ENCODE data around the gene SRRM2. TPM values are rescaled to one million over a fixed set of nuclear protein-coding genes. Genes with fewer than 3 reads are reported as not detected.

The SRRM2 gene
- polyA plus RNA-seq, 1 donor (not counting 4 experiments of a cell fraction or from before 2014, with no cell fraction given), result 101 TPM

DNA sequence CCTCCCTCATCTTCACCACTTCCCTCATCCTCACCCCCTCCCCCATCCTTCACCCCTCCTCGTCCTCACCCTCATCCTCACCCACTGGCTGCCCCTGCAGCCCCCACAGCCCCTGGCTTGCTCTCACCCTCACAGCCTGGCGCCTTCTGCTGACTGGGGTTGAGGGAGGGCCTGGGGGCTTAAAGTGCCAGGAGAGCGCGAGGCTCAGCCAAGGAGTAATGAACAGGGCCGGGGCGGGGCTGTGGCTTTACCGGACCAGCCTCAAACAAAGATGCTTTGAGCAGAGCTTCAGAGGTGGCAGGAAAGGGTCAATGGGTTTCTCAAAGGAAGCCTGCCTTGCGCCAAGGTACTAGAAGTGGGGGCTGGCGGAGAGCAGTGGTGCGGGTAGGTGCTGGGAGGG, 35.0 kb downstream of the SRRM2 start, which contains the start of gene PRSS33:
Gene PRSS33 (minus strand): TSS at position 155 of the 400 bp plus-strand sequence. CDS start 1,013 bp downstream, outside the sequence.
- Histone ChIP-seq H3K4me1 (ENCODE audit: control insufficient read depth, extremely low read depth, insufficient read depth, low read length) (no peaks in the 10 kb centered on the region), H3K27me3 (ENCODE audit: control insufficient read depth, extremely low read depth, insufficient read depth, low read length) (peaks cover 59% of the 10 kb centered on the region), H3K36me3 (ENCODE audit: control insufficient read depth in 2 of 2, extremely low read depth in 1 of 2, insufficient read depth in 2 of 2, low read length in 2 of 2) (no peaks in the 10 kb centered on the region), H3K27ac (ENCODE audit: control insufficient read depth, insufficient read depth, low read length) (no peak within 1 kb of the TSS), H3K9ac (ENCODE audit: control insufficient read depth, extremely low read depth, insufficient read depth, low read length) (no peak within 1 kb of the TSS), H3K79me2 (ENCODE audit: control insufficient read depth, insufficient read depth, low read length) (no peaks in the 10 kb centered on the region), H2AFZ (ENCODE audit: control insufficient read depth, low read length) (no peak within 1 kb of the TSS), H3K9me3 (ENCODE audit: control insufficient read depth, low read depth, low read length) (no peaks in the 10 kb centered on the region), H4K20me1 (ENCODE audit: control insufficient read depth, extremely low read depth, insufficient read depth, low read length) (no peaks in the 10 kb centered on the region), H3K9me1 (ENCODE audit: control insufficient read depth, extremely low read depth, insufficient read depth, low read length) (no peaks in the 10 kb centered on the region), H3K4me2 (ENCODE audit: control insufficient read depth, extremely low read depth, insufficient read depth, low read depth, low read length) (no peak within 1 kb of the TSS), H3K4me3 (ENCODE audit: control insufficient read depth in 2 of 3, extremely low read depth in 1 of 3, insufficient read depth in 2 of 3, low read depth in 1 of 3, low read length in 3 of 3) (no peak within 1 kb of the TSS)
- DNase-seq (ENCODE audit: low read depth, low spot score), result no peak
- TF ChIP-seq EZH2 (IDR thresholded peaks at IDR 0.05; ENCODE audit: low read length), result no peak
- TF ChIP-seq, protein P1, sequence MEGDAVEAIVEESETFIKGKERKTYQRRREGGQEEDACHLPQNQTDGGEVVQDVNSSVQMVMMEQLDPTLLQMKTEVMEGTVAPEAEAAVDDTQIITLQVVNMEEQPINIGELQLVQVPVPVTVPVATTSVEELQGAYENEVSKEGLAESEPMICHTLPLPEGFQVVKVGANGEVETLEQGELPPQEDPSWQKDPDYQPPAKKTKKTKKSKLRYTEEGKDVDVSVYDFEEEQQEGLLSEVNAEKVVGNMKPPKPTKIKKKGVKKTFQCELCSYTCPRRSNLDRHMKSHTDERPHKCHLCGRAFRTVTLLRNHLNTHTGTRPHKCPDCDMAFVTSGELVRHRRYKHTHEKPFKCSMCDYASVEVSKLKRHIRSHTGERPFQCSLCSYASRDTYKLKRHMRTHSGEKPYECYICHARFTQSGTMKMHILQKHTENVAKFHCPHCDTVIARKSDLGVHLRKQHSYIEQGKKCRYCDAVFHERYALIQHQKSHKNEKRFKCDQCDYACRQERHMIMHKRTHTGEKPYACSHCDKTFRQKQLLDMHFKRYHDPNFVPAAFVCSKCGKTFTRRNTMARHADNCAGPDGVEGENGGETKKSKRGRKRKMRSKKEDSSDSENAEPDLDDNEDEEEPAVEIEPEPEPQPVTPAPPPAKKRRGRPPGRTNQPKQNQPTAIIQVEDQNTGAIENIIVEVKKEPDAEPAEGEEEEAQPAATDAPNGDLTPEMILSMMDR (optimal IDR thresholded peaks at IDR 0.05 in 1 of 3, IDR thresholded peaks at IDR 0.05 in 1 of 3, conservative IDR thresholded peaks at IDR 0.05 in 1 of 3; ENCODE audit: extremely low read depth in 1 of 3, insufficient read depth in 2 of 3, low read length in 3 of 3), result no peak
- no peak for FAIRE-seq
- dilution Hi-C loops (cut with MboI; ENCODE audit: extremely low pct_ligation_motif_present, low sequenced_read_pairs), result no loop called here

DNA sequence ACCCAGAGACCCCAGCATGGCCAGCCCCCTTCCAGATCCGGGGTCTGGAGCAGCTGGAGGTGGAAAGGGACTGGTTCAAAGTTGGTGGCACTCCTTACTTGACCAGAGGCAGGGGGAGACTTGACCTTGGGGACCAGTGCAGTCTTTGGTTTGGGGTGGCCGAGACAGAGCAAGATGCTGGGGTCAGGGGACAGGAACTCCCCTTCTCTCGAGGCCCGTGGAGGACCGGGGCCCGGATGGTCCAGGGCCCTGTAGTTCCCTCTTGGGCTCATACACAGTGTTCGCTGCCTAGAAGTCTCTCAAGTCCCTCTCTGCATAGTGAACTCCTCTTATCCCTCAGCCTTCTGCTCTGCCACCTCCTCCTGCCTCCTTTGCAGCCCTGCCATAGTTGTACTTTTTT, 35.5 kb downstream of the SRRM2 start:
- Histone ChIP-seq H3K4me2 (ENCODE audit: control insufficient read depth, extremely low read depth, insufficient read depth, low read depth, low read length) (no peak overlapping the region), H3K27me3 (ENCODE audit: control insufficient read depth, extremely low read depth, insufficient read depth, low read length) (peaks cover 59% of the 10 kb centered on the region), H2AFZ (ENCODE audit: control insufficient read depth, low read length) (no peak overlapping the region), H3K9me3 (ENCODE audit: control insufficient read depth, low read depth, low read length) (no peaks in the 10 kb centered on the region), H3K36me3 (ENCODE audit: control insufficient read depth in 2 of 2, extremely low read depth in 1 of 2, insufficient read depth in 2 of 2, low read length in 2 of 2) (no peaks in the 10 kb centered on the region), H3K79me2 (ENCODE audit: control insufficient read depth, insufficient read depth, low read length) (no peaks in the 10 kb centered on the region), H3K9me1 (ENCODE audit: control insufficient read depth, extremely low read depth, insufficient read depth, low read length) (no peaks in the 10 kb centered on the region), H3K4me1 (ENCODE audit: control insufficient read depth, extremely low read depth, insufficient read depth, low read length) (no peaks in the 10 kb centered on the region), H3K9ac (ENCODE audit: control insufficient read depth, extremely low read depth, insufficient read depth, low read length) (no peak overlapping the region), H4K20me1 (ENCODE audit: control insufficient read depth, extremely low read depth, insufficient read depth, low read length) (no peaks in the 10 kb centered on the region), H3K4me3 (ENCODE audit: control insufficient read depth in 2 of 3, extremely low read depth in 1 of 3, insufficient read depth in 2 of 3, low read depth in 1 of 3, low read length in 3 of 3) (no peak overlapping the region), H3K27ac (ENCODE audit: control insufficient read depth, insufficient read depth, low read length) (no peak overlapping the region)
- dilution Hi-C loops (cut with MboI; ENCODE audit: extremely low pct_ligation_motif_present, low sequenced_read_pairs), result no loop called here
- no peak for TF ChIP-seq EZH2 (IDR thresholded peaks at IDR 0.05; ENCODE audit: low read length)
- TF ChIP-seq, protein P1 (optimal IDR thresholded peaks at IDR 0.05 in 1 of 3, IDR thresholded peaks at IDR 0.05 in 1 of 3, conservative IDR thresholded peaks at IDR 0.05 in 1 of 3; ENCODE audit: extremely low read depth in 1 of 3, insufficient read depth in 2 of 3, low read length in 3 of 3), result no peak
- no peak for FAIRE-seq
- no peak for DNase-seq (ENCODE audit: low read depth, low spot score)

Measured in keratinocyte (primary cell).